GM12878 (cell line): ENCODE data around the gene NPR3. TPM values are rescaled to one million over a fixed set of nuclear protein-coding genes. Genes with fewer than 3 reads are reported as not detected.

ENCODE experiments used
- ATAC-seq: fragments of 200-7000 bp; cut with Tn5 transposase; 3 replicates; pipeline ENCODE4 v1.9.1; 2020; ENCODE audit warnings: mild to moderate bottlenecking, moderate library complexity
- BruUV-seq: library from RNA; stranded (reverse); fragments of 400-500 nt; replicated peaks from 2 replicates; lab custom pipeline; 2021; lab: Mats Ljungman, UMichigan
- CTCF ChIA-PET: fragments of 300-600 bp; sonication (Branson Sonifier 250); formaldehyde crosslinking; extraction: SDS; loops from one replicate; lab custom pipeline; 2021; ENCODE audit warnings: inconsistent platforms; lab: Yijun Ruan, JAX
- POLR2A ChIA-PET: fragments of 350-600 bp; formaldehyde crosslinking; extraction: SDS; loops from one replicate; lab custom pipeline; 2021; ENCODE audit warnings: inconsistent platforms; lab: Charles Lee
- RAD21 ChIA-PET: fragments of 300-600 bp; sonication (Branson Sonifier 250); formaldehyde crosslinking; loops from one replicate; lab custom pipeline; 2023; ENCODE audit warnings: antibody characterized with exemption; ENCODE audit not compliant: unreplicated experiment; lab: Charles Lee
- SMC1A ChIA-PET: fragments of 300-600 bp; sonication (Branson Sonifier 250); formaldehyde crosslinking; loops from one replicate; lab custom pipeline; 2023; ENCODE audit not compliant: unreplicated experiment, uncharacterized antibody; lab: Charles Lee
- DNase-seq: peaks from one replicate; pipeline ENCODE4 v3.0.0-alpha.2; 2011; ENCODE audit warnings: low read depth, low spot score
- FAIRE-seq: peaks from 3 replicates; lab custom pipeline; 2011; peaks lifted over from hg19 to GRCh38; lab: Jason Lieb, UNC
- H2AFZ ChIP-seq: 2 replicates; pipeline ENCODE4 v1.6.0; 2011; ENCODE audit warnings: low read depth, low read length, control low read depth; ENCODE audit not compliant: control insufficient read depth
- H3K27ac ChIP-seq: 2 replicates; pipeline ENCODE4 v1.5.1; 2011; ENCODE audit warnings: control low read depth; ENCODE audit not compliant: control insufficient read depth, insufficient read depth
- H3K27me3 ChIP-seq, 2 experiments: replicated peaks in 1 of 2; 2 replicates each; pipeline versions ENCODE4 v1.6.0 to v1.6.1; 2011; ENCODE audit warnings: low read length in 1 of 2; ENCODE audit not compliant: control insufficient read depth in 2 of 2, insufficient read depth in 2 of 2
- H3K36me3 ChIP-seq, 2 experiments: 2 replicates each; pipeline ENCODE4 v1.5.1; 2011; ENCODE audit warnings: low read length in 1 of 2; ENCODE audit not compliant: control insufficient read depth in 2 of 2, insufficient read depth in 2 of 2
- H3K4me1 ChIP-seq: 2 replicates; pipeline ENCODE4 v1.6.1; 2011; ENCODE audit warnings: mild to moderate bottlenecking, low read length, moderate library complexity, mixed read lengths; ENCODE audit not compliant: control insufficient read depth, insufficient read depth
- H3K4me2 ChIP-seq: 2 replicates; pipeline ENCODE4 v1.6.0; 2011; ENCODE audit warnings: control low read depth; ENCODE audit not compliant: control insufficient read depth, insufficient read depth
- H3K4me3 ChIP-seq: fragments of 200-600 bp; sonication (generic); 2 replicates; pipeline ENCODE4 v1.5.1; 2016
- H3K79me2 ChIP-seq: 2 replicates; pipeline ENCODE4 v1.6.0; 2011; ENCODE audit warnings: low read length; ENCODE audit not compliant: control insufficient read depth, insufficient read depth
- H3K9ac ChIP-seq: 2 replicates; pipeline ENCODE4 v1.8.0; 2011; ENCODE audit warnings: low read length, control low read depth, mixed read lengths; ENCODE audit not compliant: control insufficient read depth, insufficient read depth
- H3K9me3 ChIP-seq: replicated peaks from 3 replicates; pipeline ENCODE4 v1.5.1; 2011; ENCODE audit warnings: mild to moderate bottlenecking, low read length; ENCODE audit not compliant: control insufficient read depth, insufficient read depth
- H4K20me1 ChIP-seq: 2 replicates; pipeline ENCODE4 v1.6.0; 2011; ENCODE audit not compliant: control insufficient read depth, insufficient read depth
- GABPA ChIP-seq: IDR thresholded peaks from 2 replicates; pipeline ENCODE4 v1.6.1; 2014; ENCODE audit warnings: antibody characterized with exemption, low read depth, mild to moderate bottlenecking, inconsistent platforms
- GATAD2B ChIP-seq: fragments of 450-650 bp; conservative IDR thresholded peaks from 2 replicates; pipeline ENCODE4 v1.6.1; 2017; ENCODE audit warnings: low read depth, mild to moderate bottlenecking, moderate library complexity
- JUND ChIP-seq: IDR thresholded peaks from 2 replicates; pipeline ENCODE4 v1.6.1; 2012; ENCODE audit warnings: low read depth, mild to moderate bottlenecking, low read length, improper control_type of control experiment, moderate library complexity
- MYC ChIP-seq: IDR thresholded peaks from 2 replicates; pipeline ENCODE4 v1.6.1; 2011; ENCODE audit warnings: mild to moderate bottlenecking, low read length, moderate library complexity, inconsistent platforms; ENCODE audit not compliant: insufficient read depth, insufficient replicate concordance, insufficient read length, severe bottlenecking
- PML ChIP-seq: IDR thresholded peaks from 2 replicates; pipeline ENCODE4 v1.6.1; 2012; ENCODE audit warnings: low read length, inconsistent platforms
- RUNX3 ChIP-seq: IDR thresholded peaks from 2 replicates; pipeline ENCODE4 v1.6.1; 2012; ENCODE audit warnings: low read length, inconsistent platforms
- SMARCA5 ChIP-seq: fragments of 450-650 bp; IDR thresholded peaks from 2 replicates; pipeline ENCODE4 v1.6.1; 2017; ENCODE audit warnings: mild to moderate bottlenecking
- TARDBP ChIP-seq: IDR thresholded peaks from 2 replicates; pipeline ENCODE4 v1.6.1; 2016; ENCODE audit warnings: borderline replicate concordance
- WGBS: methylation state at CpG from one replicate; pipeline ENCODE4 v1.1.6; 2016; ENCODE audit warnings: low lambda C conversion rate; ENCODE audit not compliant: insufficient replicate concordance, insufficient coverage; ENCODE audit errors: missing lambda C conversion rate; 5-methylcytosine and 5-hydroxymethylcytosine counted together
- in situ Hi-C: fragments of 300-500 bp; cut with MboI; formaldehyde crosslinking; loops from 9 replicates; pipeline ENCODE4 v1.14.3; 2018; ENCODE audit warnings: mixed read lengths
- intact Hi-C: fragments of 100-400 bp; cut with micrococcal nuclease; formaldehyde crosslinking; loops from one replicate; pipeline ENCODE4 v1.14.2; 2022; ENCODE audit not compliant: unreplicated experiment
- polyA plus RNA-seq, 11 experiments: library from polyadenylated mRNA; depleted of rRNA in 4 of 11; unstranded in 6 of 11; stranded (reverse) in 5 of 11; fragments of >200 nt; fragmentation: Nextera tagmentation in 4 of 11; fragmentation: Illumina TruSeq in 1 of 11; extraction: Ambion mirVana in 4 of 11; extraction: Trizol in 1 of 11; gene quantifications; 1 replicate in 1 of 11; 2 replicates in 10 of 11; pipeline versions ENCODE4 v1.2.1 to v1.2.3, GENCODE V29; 2011 to 2016; ENCODE audit warnings: inconsistent platforms in 2 of 11, missing spikeins in 2 of 11, low read depth in 1 of 11
- total RNA-seq, 4 experiments: library from RNA; depleted of rRNA in 3 of 4; stranded (reverse); fragments of >200 nt in 3 of 4; fragmentation: Illumina TruSeq in 1 of 4; extraction: Trizol in 1 of 4; gene quantifications; 2 replicates each; pipeline versions ENCODE4 v1.2.1 to v1.2.3, GENCODE V29; 2013 to 2021
- TF ChIP-seq, protein P1 (sequence below): fragments of 450-650 bp; IDR thresholded peaks from 2 replicates; pipeline ENCODE4 v1.6.1; 2018; ENCODE audit warnings: borderline replicate concordance, mild to moderate bottlenecking; ENCODE audit not compliant: partially characterized antibody
- TF ChIP-seq, protein P2 (sequence below): IDR thresholded peaks from 2 replicates; pipeline ENCODE4 v1.6.1; 2011; ENCODE audit warnings: borderline replicate concordance, low read depth, mild to moderate bottlenecking, moderate library complexity, mixed read lengths, low read length; ENCODE audit not compliant: insufficient read depth; ENCODE audit errors: extremely low read length
- TF ChIP-seq, protein P3 (sequence below): IDR thresholded peaks from 2 replicates; pipeline ENCODE4 v1.6.1; 2011; ENCODE audit warnings: mild to moderate bottlenecking, low read depth, low read length, moderate library complexity; ENCODE audit not compliant: insufficient replicate concordance

NPR3 gene
- total and polyA plus RNA-seq, 10 of the 15 experiments (the other 5 are each of a cell fraction or from before 2014, with no cell fraction given) = 0.01 to 0.37 (median 0.14) TPM; not detected in 7

DNA sequence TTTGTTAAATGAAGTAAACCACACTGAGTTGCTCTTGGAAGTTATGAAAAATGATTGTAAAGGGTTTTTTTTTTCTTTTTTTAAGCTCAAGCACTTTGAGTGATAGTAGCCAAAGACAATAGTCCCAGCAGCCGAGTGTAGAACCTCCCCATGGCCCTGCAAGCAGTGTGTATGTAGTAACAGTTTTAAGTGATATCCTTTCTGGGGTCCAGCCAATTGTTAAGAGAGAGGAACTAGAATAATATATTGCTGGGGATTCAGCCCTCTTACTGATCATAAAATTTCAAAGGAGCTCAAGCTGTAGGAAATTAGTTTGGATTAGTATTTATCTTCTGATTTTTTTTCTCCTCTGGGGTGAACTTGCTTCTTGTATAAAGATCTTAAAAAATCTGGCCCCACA, 43.2 kb downstream of the NPR3 start:
- ATAC-seq = no peak
- Histone ChIP-seq H3K27me3 (no peaks in the 10 kb centered on the region; a peak in 1 of 4 replicates), H3K27ac (no peak overlapping the region), H3K4me1 (no peaks in the 10 kb centered on the region), H3K9me3 (no peaks in the 10 kb centered on the region), H3K79me2 (no peaks in the 10 kb centered on the region), H3K9ac (no peak overlapping the region), H3K4me2 (no peak overlapping the region), H4K20me1 (no peaks in the 10 kb centered on the region), H3K36me3 (no peaks in the 10 kb centered on the region), H2AFZ (no peak overlapping the region), H3K4me3 (no peak overlapping the region)
- in situ Hi-C loops = no loop called here
- intact Hi-C loops = no loop called here
- ChIA-PET CTCF (interaction anchor here (1.2 kb wide), 1 partner anchor 17 kb away, joined by 3 read pairs; no protein-coding TSS in a partner anchor), SMC1A (no interaction called here), RAD21 (no interaction called here), POLR2A (no interaction called here)
- TF ChIP-seq, protein P1, sequence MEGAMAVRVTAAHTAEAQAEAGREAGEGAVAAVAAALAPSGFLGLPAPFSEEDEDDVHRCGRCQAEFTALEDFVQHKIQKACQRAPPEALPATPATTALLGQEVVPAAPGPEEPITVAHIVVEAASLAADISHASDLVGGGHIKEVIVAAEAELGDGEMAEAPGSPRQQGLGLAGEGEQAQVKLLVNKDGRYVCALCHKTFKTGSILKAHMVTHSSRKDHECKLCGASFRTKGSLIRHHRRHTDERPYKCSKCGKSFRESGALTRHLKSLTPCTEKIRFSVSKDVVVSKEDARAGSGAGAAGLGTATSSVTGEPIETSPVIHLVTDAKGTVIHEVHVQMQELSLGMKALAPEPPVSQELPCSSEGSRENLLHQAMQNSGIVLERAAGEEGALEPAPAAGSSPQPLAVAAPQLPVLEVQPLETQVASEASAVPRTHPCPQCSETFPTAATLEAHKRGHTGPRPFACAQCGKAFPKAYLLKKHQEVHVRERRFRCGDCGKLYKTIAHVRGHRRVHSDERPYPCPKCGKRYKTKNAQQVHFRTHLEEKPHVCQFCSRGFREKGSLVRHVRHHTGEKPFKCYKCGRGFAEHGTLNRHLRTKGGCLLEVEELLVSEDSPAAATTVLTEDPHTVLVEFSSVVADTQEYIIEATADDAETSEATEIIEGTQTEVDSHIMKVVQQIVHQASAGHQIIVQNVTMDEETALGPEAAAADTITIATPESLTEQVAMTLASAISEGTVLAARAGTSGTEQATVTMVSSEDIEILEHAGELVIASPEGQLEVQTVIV = no peak
- TF ChIP-seq, protein P2, sequence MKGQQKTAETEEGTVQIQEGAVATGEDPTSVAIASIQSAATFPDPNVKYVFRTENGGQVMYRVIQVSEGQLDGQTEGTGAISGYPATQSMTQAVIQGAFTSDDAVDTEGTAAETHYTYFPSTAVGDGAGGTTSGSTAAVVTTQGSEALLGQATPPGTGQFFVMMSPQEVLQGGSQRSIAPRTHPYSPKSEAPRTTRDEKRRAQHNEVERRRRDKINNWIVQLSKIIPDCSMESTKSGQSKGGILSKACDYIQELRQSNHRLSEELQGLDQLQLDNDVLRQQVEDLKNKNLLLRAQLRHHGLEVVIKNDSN = no peak
- TF ChIP-seq RUNX3 = no peak
- FAIRE-seq = no peak
- DNase-seq = no peak
- no TSS peak for BruUV-seq
- WGBS = 0% methylated on average over 1 of the region's 1 CpG

DNA sequence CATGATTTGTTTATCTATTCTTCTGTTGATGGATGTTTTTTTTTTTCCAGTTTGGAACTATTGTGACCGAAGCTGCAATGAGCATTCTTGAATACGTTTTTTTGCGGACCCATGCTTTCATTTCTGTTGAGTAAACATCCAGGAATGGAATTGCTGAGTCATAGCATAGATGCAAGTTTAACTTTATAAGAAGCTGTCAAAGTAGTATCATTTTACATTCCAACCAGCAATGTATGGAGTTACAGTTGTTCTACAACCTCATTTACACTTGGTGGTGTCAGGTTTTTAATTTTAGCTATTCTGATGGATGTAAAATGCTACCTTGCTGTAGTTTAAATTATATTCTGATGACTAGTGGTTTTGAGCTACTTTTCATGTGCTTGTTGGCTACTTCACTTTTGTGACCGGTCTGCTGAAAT, 49.0 kb downstream of the NPR3 start:
- Histone ChIP-seq H3K9me3 (no peaks in the 10 kb centered on the region), H3K4me1 (no peaks in the 10 kb centered on the region), H3K4me2 (no peak overlapping the region), H3K79me2 (no peaks in the 10 kb centered on the region), H3K9ac (no peak overlapping the region), H4K20me1 (no peaks in the 10 kb centered on the region), H3K27me3 (no peaks in the 10 kb centered on the region), H3K36me3 (no peaks in the 10 kb centered on the region), H2AFZ (no peak overlapping the region), H3K27ac (no peak overlapping the region), H3K4me3 (no peak overlapping the region)
- DNase-seq (no peak), ATAC-seq (no peak), FAIRE-seq (no peak)
- WGBS = 70% methylated on average over 4 of the region's 4 CpGs
- no TSS peak for BruUV-seq
- ChIA-PET SMC1A (no interaction called here), RAD21 (no interaction called here), POLR2A (no interaction called here), CTCF (no interaction called here)
- in situ Hi-C loops = no loop called here
- intact Hi-C loops = no loop called here
- TF ChIP-seq JUND = no peak
- TF ChIP-seq RUNX3 = no peak
- no peak for TF ChIP-seq GATAD2B
- TF ChIP-seq, protein P3, sequence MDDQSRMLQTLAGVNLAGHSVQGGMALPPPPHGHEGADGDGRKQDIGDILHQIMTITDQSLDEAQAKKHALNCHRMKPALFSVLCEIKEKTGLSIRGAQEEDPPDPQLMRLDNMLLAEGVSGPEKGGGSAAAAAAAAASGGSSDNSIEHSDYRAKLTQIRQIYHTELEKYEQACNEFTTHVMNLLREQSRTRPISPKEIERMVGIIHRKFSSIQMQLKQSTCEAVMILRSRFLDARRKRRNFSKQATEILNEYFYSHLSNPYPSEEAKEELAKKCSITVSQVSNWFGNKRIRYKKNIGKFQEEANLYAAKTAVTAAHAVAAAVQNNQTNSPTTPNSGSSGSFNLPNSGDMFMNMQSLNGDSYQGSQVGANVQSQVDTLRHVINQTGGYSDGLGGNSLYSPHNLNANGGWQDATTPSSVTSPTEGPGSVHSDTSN = no peak
- no peak for TF ChIP-seq SMARCA5
- no peak for TF ChIP-seq TARDBP
- no peak for TF ChIP-seq PML
- TF ChIP-seq MYC = no peak
- TF ChIP-seq GABPA = no peak
